DND-41 (cell line): ENCODE measurements around the gene NTSR2.

Source experiments
- ATAC-seq: fragments of 200-7000 bp; cut with Tn5 transposase; 3 replicates; pipeline ENCODE4 v1.9.1; 2021; ENCODE audit warnings: low read depth; ENCODE audit not compliant: insufficient read depth
- DNase-seq: peaks from one replicate; pipeline ENCODE4 v3.0.0-alpha.2; 2020
- H2AFZ ChIP-seq: 2 replicates; pipeline ENCODE4 v1.6.0; 2012; ENCODE audit warnings: low read depth, low read length
- H3K27ac ChIP-seq: 2 replicates; pipeline ENCODE4 v1.5.1; 2012; ENCODE audit warnings: low read length, inconsistent platforms
- H3K27me3 ChIP-seq: fragments of 200-600 bp; sonication (generic); 2 replicates; pipeline ENCODE4 v1.6.0; 2012; ENCODE audit warnings: low read length, mild to moderate bottlenecking, inconsistent platforms; ENCODE audit not compliant: insufficient read depth, poor library complexity
- H3K36me3 ChIP-seq: 2 replicates; pipeline ENCODE4 v1.5.1; 2012; ENCODE audit warnings: low read length, inconsistent platforms; ENCODE audit not compliant: insufficient read depth
- H3K4me1 ChIP-seq: 2 replicates; pipeline ENCODE4 v1.5.1; 2012; ENCODE audit warnings: mild to moderate bottlenecking, low read length; ENCODE audit not compliant: insufficient read depth
- H3K4me2 ChIP-seq: 2 replicates; pipeline ENCODE4 v1.6.0; 2012; ENCODE audit warnings: mild to moderate bottlenecking, moderate library complexity, low read length, inconsistent platforms; ENCODE audit not compliant: insufficient read depth
- H3K4me3 ChIP-seq, 2 experiments: fragments of 200-600 bp in 1 of 2; shearing (Covaris generic) in 1 of 2; 2 replicates each; pipeline ENCODE4 v1.5.1; 2012 to 2016; ENCODE audit warnings: inconsistent platforms in 2 of 2, low read length in 2 of 2, mild to moderate bottlenecking in 2 of 2, low read depth in 1 of 2, moderate library complexity in 1 of 2
- H3K79me2 ChIP-seq: 2 replicates; pipeline ENCODE4 v1.6.0; 2012; ENCODE audit warnings: low read length, inconsistent platforms; ENCODE audit not compliant: insufficient read depth
- H3K9ac ChIP-seq: 2 replicates; pipeline ENCODE4 v1.6.0; 2012; ENCODE audit warnings: low read depth, mild to moderate bottlenecking, inconsistent platforms, low read length, moderate library complexity
- H3K9me3 ChIP-seq: 2 replicates; pipeline ENCODE4 v1.5.1; 2012; ENCODE audit warnings: low read length, moderate library complexity, mild to moderate bottlenecking, inconsistent platforms; ENCODE audit not compliant: insufficient read depth, severe bottlenecking
- H4K20me1 ChIP-seq: 2 replicates; pipeline ENCODE4 v1.6.0; 2012; ENCODE audit warnings: low read length; ENCODE audit not compliant: insufficient read depth
- EZH2 ChIP-seq: IDR thresholded peaks from 3 replicates; pipeline ENCODE4 v1.6.1; 2012; ENCODE audit warnings: borderline replicate concordance, low read depth, mild to moderate bottlenecking, moderate library complexity, low read length, inconsistent platforms; ENCODE audit not compliant: severe bottlenecking
- TF ChIP-seq, protein P1 (sequence below): IDR thresholded peaks from 2 replicates; pipeline ENCODE4 v1.5.1; 2012; ENCODE audit warnings: borderline replicate concordance, low read length, moderate library complexity, mild to moderate bottlenecking; ENCODE audit not compliant: poor library complexity, severe bottlenecking; ENCODE audit errors: extremely low read depth

NTSR2 gene

GRCh38 chr2:11649093-11649492 is 20.9 kb downstream of the NTSR2 start:
- Histone ChIP-seq H3K4me3 (no peak overlapping the region), H3K9me3 (no peaks in the 10 kb centered on the region), H4K20me1 (no peaks in the 10 kb centered on the region), H3K36me3 (no peaks in the 10 kb centered on the region), H3K27ac (no peak overlapping the region), H3K4me2 (no peak overlapping the region), H3K79me2 (no peaks in the 10 kb centered on the region), H3K4me1 (no peaks in the 10 kb centered on the region), H3K9ac (no peak overlapping the region), H2AFZ (no peak overlapping the region), H3K27me3 (peaks cover 3% of the 10 kb centered on the region)
- TF ChIP-seq EZH2: no peak
- TF ChIP-seq, protein P1, sequence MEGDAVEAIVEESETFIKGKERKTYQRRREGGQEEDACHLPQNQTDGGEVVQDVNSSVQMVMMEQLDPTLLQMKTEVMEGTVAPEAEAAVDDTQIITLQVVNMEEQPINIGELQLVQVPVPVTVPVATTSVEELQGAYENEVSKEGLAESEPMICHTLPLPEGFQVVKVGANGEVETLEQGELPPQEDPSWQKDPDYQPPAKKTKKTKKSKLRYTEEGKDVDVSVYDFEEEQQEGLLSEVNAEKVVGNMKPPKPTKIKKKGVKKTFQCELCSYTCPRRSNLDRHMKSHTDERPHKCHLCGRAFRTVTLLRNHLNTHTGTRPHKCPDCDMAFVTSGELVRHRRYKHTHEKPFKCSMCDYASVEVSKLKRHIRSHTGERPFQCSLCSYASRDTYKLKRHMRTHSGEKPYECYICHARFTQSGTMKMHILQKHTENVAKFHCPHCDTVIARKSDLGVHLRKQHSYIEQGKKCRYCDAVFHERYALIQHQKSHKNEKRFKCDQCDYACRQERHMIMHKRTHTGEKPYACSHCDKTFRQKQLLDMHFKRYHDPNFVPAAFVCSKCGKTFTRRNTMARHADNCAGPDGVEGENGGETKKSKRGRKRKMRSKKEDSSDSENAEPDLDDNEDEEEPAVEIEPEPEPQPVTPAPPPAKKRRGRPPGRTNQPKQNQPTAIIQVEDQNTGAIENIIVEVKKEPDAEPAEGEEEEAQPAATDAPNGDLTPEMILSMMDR: no peak
- ATAC-seq (no peak), DNase-seq (no peak)

DNA sequence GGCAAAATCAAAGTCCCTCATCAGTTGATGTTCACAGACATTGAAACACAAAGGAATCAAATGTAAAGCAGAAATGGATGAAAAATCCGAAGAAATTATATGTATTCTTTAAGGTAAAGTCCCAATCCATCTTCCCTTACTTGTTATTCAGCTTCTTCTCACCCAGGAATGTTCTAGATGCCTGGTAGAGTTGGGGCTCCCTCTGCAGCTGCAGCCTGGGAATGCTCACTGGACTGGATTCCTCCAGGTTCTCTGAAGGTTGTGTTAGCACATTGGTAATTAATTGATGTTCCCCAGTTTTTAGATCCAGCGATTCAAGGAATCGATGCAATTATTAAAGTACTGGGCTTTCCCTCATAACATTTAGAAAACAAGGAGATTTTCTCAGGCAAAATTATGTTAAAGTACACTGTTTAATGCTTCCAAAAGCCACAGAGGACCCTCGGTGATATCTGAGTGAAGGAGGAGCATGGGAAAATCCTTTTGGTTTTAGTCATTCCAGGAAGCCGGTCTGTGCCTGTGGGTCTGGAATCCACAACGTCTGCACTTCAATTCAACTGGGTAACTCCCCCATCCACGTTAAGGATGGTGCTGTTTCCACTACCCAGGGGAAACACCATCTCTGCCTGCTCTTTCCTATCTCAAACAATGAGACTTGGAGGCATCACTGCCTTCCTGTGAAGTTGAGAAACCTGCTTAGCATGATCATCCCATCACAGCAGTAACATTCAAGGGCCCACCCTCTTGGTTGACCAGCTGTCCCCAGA is 22.0 kb downstream of the NTSR2 start:
- no peak overlapping the region for H3K27ac ChIP-seq
- no peaks in the 10 kb centered on the region for H3K79me2 ChIP-seq
- peaks cover 3% of the 10 kb centered on the region for H3K27me3 ChIP-seq
- DNase-seq (no peak), ATAC-seq (no peak)
- no peak overlapping the region for H2AFZ ChIP-seq
- H4K20me1 ChIP-seq: no peaks in the 10 kb centered on the region
- TF ChIP-seq, protein P1: no peak
- no peak for TF ChIP-seq EZH2
- H3K4me3 ChIP-seq: no peak overlapping the region
- no peak overlapping the region for H3K4me2 ChIP-seq
- H3K4me1 ChIP-seq: no peaks in the 10 kb centered on the region
- no peak overlapping the region for H3K9ac ChIP-seq
- no peaks in the 10 kb centered on the region for H3K9me3 ChIP-seq
- H3K36me3 ChIP-seq: no peaks in the 10 kb centered on the region

DNA sequence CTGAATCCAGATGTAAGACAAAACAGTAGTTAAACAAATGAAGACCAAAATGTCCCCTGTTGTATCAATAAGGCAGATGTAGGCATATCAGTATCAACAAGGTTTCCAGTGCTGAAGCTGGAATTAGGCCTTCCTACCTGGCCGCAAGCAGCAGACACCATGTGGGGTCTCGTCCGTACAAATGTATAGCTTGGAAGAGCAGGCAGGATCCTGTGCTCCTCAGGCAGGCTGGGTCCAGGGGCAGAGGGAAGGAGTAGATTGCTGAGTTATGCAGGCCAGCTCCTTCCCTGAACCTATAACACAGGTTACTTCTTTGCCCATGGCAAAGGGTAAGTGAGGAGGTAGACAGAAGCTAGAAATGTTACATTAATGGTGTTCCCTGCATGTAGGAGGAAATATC is 23.5 kb downstream of the NTSR2 start:
- Histone ChIP-seq H3K27ac (no peak overlapping the region), H3K4me1 (no peaks in the 10 kb centered on the region), H2AFZ (no peak overlapping the region), H3K9me3 (no peaks in the 10 kb centered on the region), H3K4me3 (no peak overlapping the region), H3K9ac (no peak overlapping the region), H3K27me3 (peaks cover 3% of the 10 kb centered on the region), H4K20me1 (no peaks in the 10 kb centered on the region), H3K4me2 (no peak overlapping the region), H3K79me2 (no peaks in the 10 kb centered on the region), H3K36me3 (no peaks in the 10 kb centered on the region)
- ATAC-seq (no peak), DNase-seq (no peak)
- TF ChIP-seq, protein P1: no peak
- TF ChIP-seq EZH2: no peak

- peaks cover 3% of the 10 kb centered on the region for H3K27me3 ChIP-seq
- no peak overlapping the region for H3K4me2 ChIP-seq
- DNase-seq: no peak
- no peak overlapping the region for H3K27ac ChIP-seq
- no peaks in the 10 kb centered on the region for H3K36me3 ChIP-seq
- TF ChIP-seq EZH2: no peak
- TF ChIP-seq, protein P1: no peak
- no peak overlapping the region for H3K4me3 ChIP-seq
- no peak overlapping the region for H2AFZ ChIP-seq
- H3K79me2 ChIP-seq: no peaks in the 10 kb centered on the region
- no peaks in the 10 kb centered on the region for H3K4me1 ChIP-seq
- H3K9me3 ChIP-seq: no peaks in the 10 kb centered on the region
- ATAC-seq: no peak
- no peak overlapping the region for H3K9ac ChIP-seq
- H4K20me1 ChIP-seq: no peaks in the 10 kb centered on the region
Observed at GRCh38 chr2:11644293-11644692, 25.7 kb downstream of the NTSR2 start.
